CD4-positive, alpha-beta T cell treated with Interleukin-6 at 100 ng/mL for 8 hours (primary cell): Measurements from ENCODE around the gene SMG6.

Experiments
- DNase-seq: peaks from one replicate; pipeline ENCODE4 v3.0.0-alpha.2; 2020; ENCODE audit warnings: mixed read lengths, low spot score

The SMG6 gene

DNA sequence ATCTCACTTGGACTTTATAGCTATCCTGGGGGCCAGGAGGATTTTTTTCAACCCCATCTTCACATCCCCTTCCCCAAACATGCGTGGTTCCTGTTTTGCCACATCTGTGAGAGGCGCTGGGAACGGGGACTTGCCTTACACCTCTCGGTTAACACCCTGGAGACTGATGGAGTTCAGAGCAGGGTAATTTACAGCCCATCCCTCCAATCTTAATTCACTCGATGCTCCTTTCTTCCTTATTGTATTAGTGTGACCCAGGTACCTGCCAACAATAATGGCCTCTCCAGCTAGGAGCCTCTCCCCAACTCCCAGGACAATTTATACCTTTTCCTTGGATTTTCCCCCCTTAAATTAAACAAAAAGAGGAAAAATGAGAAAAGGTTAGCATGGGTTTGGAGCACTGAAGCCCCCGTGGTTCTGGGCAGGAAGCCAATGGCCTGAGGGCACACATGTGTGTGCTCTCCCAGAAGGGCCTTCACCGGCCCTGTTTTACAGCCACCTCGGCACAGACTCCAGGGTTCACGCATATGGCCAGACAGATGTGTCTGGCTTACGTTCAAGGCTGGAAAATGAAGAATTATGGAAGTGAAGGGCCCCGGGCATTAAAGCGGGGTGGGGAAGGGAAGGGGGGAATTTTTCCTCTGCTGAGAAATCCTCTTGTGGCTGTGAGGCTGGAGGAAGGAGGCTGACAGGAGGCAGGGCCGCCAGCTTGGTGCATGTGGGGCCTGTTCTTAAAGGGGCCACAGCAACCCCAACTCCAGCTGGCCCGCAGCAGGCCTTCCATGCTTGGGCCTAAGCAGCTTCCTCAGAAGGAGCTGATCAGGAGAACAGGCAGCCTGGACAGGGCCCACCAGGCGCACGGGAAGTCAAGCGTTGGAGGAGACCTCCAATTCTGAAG is 227.2 kb downstream of the SMG6 start:
- no peak for DNase-seq

DNA sequence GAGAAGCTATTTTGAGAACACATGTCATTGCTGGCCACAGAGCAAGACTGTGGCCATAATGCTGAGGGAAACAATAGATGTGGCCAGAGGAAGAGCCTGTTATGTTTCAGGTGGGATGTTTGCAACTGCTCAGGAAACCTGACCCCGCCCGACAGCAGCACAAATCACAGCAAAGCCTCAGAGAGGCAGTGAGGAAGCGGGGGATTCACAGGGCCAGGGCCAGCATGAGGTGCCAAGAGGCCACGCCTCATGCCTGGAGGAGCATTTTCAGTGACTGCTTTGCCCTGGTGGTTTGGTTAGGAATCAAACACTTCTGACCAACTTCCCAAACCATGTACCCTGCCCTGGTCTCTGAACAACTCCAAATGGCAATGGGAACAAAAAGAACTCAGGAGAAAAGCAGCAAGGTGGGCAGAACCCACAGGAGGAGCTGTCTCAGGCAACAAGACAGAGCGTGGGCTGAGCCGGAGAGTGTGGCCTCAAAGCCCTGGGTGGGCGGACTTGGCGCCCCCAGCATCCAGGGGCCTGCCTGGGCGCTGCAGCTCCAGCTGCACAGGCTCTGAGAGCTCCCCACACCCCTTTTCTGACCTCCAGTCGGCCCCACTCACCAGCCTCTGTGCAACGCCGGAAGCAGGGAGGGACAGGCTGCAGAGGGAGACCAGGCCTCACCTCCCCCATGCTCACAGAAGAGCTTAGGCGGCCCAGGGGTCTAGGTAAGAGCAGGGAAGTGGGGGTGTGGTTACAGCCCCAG is 228.1 kb downstream of the SMG6 start:
- DNase-seq: no peak

DNA sequence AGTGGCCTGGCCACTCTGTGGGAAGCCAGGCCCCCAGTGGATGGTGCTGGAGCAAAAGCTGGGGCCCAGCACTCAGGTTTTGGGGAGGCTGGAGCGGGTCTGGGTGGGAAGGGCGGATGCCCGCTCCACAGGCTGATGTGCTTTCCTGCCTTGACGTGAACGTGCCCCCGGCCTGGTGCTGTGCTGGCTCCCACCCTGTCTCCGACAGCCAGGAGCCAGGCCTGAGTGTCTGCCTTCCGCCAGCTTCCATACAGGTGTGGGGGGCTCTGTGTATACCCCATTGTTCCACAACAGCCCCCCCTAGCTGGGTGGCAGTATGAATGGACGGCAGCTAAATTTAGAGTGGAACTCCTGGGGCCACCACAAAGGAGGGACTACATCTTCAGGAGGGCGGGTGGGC is 228.7 kb downstream of the SMG6 start:
- DNase-seq: no peak

DNA sequence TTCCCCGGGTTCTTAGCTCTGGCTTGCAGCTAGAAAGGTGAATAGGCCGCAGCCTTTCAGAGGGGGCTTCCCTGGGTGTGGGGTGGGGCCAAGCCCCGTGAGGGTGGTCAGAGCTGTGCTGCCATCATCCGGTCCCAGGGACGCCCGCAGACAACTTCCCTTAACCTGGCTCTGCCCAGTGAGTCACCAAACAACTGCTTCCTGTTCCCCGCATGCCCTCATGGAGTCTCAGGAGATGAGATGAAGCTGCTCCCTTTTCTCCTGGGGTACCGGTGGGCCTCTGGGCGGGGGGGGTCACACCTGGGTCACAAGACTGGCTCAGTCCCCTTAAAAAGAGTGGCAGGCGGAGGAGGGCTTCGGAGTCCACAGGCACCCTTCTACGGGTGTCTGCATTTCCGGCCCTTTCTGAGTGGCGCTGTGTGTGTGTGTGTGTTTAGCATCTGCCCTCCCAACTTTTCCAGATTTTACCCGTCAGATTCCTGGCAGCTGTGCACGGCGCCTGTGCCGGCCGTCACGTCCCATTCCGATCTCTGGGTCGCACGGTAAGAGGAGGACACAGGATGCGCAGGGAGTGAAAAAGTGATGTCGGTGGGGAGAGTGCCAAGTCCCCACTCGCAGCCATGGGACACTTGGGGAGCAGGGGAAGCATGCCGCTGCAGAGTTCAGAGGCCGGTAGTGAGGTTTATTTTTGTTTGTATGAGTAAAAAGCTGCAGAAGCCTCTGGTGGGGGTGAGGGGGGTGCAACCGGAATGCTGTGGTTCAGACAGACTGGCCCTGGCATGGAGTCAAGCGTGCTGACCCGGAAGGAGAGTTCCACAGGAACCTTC is 231.9 kb downstream of the SMG6 start:
- no peak for DNase-seq

DNA sequence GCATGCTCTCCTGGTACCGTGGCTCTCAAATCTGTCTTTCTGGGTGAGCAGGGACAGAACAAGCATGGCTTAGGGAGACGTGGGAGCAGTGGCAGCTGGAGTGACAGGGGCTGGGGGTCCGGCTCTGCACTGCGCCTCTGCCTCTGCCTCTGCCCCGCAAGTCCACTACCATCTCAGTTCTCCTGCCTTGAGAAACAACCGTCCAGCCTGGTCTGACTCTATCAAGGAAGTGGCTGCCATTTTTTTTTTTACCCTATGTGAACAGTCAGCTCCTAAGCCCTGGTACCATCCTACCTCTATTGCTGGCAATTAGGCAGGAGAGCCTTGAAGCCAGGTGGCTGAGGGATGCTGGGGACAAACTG is 232.6 kb downstream of the SMG6 start:
- DNase-seq: no peak

DNA sequence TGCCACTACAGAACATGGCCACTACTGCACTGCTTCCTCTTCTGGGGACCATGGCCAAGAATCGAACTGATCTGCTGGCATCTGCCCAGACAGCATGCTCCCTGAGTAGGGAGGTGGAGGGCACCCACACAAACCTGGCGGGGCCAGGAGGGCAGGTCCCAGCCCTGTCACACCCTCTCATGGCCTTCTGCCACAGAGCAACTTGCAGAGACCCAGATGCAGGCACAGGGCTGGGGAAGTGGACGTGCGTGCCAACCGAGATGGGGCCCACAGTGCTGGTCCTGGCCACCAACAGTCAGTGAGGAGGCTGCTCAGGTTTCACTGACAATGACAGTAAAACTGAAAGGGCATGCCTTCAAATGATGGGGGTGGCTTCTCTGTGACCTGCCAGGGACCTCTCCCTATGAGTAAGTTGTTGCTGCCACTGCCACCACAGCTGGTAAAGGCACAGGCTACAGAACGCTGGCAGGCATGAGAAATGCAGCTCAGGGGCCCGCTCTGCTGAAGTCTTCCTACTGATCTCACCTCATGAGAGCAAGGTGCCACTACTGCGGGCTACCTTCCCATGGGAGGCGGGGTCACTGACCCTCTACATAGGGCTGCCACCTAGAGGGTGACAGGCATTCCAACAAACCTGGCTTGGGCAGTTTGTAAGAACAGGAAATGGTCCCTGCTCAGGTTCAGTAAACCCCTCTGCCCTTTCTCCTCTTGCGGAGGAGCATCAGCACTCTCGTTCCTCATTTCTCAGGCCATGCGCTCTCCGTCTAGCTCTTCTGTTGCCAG is 233.2 kb downstream of the SMG6 start:
- DNase-seq: no peak

DNA sequence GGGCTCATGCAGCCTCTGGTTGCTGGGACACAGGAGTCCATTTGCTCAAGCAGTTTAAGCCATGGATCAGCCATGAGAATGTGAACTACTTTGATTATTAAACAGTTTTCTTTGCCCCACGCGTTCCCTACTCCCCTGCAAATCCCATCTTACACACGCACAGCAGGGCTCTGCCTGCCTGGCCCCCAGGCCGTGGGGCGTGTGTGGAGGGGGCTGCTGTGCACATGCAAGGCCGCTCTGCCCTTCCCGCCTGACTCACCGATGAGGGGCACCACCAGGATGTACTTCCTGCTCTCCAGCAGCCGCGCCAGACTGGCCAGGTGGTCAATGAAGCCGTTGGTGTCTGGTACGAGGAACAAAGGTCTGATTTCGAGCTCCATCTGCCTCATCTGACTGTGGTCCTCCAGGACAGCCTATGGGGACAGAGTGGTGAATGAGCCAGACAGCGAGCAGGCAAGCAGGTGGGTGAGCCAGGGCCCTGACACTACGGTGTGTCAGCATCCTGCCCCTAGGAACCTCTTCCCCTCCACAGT is 235.0 kb downstream of the SMG6 start:
- DNase-seq: no peak

DNA sequence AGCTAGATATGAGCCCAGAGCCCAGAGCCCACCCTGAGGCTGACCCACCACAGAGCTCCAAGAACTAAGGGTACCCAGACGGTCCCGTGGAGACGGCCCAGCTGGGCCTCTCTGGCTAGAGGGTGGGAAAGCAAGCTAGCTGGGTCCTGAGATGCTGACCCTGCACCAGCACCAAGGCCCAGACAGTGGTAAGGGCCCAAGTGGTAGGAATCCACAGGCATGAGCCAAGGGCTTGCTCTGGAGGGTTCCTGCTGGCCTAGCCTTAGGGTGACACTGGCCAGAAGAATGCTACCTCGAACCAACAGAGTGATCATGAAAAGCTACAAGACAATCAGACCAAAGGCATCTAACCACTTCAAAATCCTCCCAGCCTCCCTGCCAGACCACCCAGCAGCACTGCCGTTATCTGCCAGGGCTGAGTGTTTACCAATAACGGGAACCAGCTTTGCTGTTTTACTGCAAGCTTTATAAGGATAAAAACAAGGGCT is 235.5 kb downstream of the SMG6 start:
- DNase-seq: no peak

DNA sequence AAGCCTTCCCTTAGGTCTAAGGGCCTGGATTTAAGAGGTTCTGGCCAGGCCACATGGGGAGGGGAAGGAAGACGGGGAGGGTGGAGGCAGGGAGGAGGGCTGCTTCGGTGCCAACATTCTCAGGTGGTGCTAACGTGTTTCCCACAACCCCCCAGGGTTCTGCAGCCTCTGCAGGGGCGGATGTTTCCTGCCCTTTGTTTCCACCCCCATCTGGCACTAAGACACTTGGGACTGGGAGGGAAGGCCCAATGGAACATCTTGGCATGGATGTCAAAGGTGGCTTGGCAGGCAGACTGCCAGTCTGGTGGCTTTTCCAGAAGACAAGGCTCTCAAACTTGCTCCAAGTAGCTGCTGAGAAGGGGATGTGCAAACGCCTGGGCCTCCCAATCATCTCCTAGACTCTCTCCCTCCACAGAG is 236.0 kb downstream of the SMG6 start:
- no peak for DNase-seq

DNA sequence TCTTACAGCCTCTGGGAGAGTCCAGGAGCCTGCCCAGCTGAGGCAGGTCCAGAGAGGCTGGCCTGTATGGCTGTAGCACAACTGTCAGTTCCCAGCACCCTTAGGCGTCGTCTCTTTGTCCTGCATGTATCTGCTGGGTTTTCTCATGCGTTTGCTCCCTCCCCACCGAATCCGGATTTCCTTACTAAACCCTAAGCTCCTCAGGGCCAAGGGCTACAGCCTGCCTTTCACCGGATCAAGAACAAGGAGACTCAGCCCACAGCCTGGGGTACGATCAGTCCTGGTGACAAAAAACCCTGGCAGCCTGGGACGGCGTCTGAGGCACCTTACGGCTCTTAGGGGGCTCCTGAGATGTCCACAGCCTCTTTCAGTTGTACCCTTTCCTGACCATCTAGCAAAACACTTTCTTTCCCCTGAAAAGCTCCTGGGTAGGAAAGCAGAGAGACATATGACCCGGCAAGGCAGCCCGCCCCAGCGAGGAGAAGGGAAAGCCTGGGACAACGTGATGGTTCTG is 236.5 kb downstream of the SMG6 start:
- no peak for DNase-seq

DNA sequence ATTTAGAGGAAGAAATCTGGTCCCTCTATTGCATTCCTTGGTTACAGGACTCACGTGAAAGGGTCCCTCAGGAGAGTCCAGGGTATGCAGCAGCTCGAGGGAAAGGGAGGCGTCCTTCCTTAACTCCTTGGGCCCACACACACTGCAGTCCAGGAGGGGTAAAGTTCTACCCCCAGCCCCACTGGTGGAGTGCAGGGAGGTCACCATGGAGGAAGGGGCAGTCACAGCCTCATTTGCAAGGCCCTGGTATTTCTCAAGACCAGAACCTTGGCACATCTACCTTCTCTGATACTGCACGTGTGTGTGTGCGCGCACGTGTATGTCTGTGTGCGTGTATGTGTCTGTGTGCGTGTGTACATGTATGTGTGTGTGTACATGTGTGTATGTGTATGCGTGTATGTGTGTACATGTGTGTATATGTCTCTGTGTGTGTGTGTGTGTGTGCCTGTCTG is 237.6 kb downstream of the SMG6 start:
- DNase-seq: no peak

DNA sequence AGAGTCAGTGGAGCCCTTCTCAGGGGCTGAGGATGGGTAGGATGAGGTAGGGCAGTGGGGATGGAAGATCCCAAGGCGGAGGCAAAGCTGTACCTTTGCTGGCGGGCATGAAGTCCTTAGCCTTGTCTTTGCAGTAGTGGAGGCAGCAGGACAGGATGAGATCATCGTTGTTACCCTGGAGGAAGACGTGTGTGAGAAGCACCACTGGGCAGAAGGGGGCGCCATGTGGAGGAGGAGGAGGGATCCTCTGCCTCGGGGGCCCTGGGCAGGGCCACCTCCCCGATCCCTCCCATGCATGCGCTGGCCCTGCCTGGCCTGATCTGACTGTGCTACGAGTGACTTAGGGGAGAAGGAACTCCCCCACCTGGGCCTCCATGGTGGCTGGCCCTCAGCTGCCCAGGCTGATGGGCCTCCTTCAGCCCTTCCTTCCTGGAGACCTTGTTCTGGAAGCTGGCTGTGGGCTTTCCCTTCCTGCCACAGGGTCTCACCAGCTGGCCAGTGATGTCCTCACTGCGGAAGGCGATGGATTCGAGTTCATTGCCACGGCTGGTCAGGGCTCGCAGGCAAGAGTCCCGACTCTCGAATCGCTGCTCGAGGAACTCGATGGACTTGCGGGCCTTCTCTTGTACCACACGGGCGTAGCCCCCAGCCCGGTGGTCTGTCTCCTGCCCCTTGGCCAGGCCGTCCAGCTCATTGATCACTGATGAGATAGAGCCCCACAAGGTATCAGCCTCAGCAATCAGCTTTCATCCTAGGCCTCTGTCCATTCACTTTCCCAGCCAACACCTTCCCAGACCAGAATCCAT is 238.4 kb downstream of the SMG6 start:
- DNase-seq: no peak

DNA sequence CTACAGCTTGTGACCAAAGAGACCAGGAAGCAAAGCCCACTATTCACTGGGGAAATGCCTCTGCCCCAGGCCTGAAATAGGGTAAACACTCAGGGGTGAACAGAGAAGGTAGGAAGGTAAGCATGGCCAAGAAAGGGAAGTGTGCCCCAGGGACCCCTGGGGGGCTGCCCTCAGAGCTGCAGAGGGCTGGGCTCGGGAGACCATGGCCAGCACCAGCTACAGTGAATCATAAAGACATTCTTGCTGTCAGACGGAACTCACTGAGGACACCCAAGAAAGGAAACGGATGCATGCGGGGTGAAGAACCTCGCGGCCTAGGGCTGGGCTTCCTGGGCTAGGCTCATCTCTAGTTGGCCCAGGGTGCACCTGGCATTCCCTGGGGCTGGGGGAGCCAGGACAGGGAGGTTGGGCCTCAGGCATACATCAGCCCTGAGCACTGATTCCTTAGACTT is 239.0 kb downstream of the SMG6 start:
- DNase-seq: no peak

DNA sequence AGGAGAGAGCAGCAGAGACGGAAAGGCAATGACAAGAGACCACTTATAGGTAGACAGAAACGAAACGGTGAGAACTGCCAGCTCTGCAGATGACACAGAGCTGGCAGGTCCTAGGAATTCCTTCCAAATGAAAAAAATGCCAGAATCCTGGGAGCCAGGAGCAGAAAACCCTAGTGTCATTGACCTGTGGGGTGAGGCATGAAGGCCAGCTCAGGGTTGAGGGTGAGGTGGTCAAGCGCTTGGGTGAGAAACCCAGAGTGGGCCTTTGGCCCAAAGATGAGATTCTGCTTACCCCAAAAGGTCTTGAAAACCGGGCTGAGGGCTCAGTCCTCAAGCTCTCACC is 239.5 kb downstream of the SMG6 start:
- no peak for DNase-seq

DNA sequence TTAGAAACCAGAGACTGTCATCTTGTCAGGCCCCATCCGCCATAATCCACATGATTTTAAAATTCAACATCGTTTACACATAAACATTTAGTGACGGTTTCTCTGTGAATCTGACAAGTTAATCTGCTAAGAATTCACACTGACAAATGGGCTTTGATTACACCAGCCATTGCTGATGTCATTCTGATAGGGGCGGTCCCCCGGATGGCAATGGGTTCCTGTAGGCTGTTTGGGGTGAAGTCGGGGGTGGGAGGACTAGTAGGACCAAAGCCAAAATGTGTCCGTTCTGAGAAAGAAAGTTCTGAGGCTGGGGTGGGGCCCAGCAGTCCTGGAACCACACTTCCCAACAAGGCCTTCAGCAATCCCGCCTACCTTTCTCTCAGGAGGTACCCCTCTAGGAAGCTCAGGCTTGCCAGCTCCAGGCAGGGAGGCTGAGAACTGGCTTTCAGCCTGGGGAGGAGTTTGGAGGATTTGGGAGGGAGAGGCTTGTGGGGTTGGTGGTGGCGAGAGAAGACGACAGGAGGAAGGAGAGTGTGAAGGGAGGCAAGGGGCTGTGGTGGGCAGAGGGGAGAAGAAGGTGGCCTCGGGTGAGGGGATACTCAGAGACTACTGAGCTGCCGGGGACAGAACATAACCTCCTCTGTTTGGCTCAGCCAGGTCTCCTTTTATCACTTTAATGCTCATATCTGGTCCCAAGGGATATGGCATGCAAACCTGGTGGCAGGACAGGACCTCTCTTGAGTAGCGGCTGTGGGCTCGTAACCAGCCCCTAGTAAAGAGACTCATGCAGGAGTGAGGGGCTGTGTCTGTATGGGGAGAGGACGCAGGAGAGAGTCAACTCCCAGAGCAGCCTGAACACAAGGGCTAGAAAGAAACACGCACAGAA is 240.1 kb downstream of the SMG6 start:
- no peak for DNase-seq

DNA sequence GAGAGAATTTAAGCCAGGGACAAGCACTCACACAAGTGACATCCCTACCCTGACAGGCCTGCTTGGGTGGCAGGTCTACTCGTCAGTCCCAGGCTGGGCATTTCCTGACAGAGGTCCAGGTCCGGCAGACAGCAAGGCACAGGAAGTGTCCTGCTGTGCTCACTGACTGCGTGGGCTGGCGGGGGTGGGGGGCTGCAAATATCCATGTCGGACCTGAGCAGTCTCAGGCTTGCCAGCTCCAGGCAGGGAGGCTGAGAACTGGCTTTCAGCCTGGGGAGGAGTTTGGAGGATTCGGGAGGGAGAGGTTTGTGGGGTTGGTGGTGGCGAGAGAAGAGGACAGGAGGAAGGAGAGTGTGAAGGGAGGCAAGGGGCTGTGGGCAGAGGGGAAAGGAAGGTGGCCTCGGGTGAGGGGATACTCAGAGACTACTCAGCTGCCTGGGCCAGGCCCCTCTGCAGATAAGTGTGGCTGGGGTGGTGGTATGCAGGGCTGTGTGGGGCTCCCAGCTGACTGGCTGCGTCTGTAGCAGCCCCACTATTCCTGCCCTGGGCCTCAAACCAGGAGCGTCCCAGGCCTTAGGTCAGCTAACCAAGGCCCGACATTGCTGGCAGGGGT is 240.9 kb downstream of the SMG6 start:
- DNase-seq: no peak

DNA sequence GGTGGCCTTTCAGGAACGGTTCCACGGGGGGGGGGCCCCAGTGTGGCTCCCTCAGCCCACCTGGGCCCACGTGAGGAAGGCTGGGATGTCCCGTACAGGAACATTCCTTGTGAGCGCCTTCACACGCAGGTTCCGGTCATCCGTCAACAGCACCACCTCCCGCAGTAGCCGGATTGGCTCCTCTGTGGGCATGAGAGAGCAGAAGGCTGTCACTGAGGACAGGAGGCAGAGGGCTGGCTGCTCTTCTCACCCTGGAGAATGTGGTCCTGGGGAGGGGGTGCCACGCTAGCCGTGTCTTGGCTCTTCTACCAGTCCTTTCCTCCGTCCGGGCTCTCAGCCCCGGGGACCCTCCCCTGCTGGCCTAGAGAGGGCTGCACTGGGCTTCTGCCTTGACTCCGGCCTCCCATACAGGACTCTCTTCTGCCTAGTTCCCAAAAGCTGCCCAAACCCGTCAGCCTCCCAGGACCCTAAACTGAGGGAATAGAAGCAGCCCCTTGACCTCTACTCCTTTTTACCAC is 242.1 kb downstream of the SMG6 start:
- DNase-seq: no peak

DNA sequence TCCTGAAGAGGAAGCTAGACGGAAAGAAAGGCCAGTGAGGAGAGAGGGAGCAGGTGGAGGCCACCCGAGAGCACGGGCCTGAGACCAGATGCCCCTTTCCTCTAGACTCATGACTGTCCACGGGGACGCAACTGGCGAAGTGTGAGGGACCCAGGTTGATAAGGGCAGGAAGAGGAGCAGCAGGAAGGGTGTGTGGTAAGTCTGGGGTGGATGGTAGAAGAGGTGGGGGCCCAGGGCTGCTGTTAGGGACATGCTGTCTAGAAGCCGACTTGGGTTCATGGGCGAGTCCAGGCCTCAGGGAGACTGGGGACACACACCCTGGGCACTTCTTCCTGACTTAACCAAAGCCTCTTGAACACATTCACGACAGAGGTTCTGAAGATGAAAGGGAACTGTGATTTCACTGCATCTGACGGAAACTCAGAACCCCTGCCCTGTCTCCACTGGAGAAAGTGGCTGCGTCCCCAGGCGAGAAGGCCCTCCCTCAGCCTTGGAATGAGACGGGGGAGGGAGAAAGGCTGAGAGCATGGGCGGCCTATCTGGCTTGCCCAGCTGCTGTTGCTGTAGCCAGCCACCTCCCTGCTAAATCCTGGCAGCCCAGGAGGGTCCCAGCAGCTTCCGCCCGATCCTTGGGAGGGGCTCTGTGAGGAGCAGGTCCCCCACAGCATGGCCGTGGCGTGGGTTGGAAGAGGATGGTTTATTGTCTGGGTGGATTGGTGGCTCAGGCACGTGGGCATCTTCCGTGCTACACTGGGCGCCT is 242.7 kb downstream of the SMG6 start:
- DNase-seq: no peak
